ENCODE measurements around the gene CCDC85C.

DNA sequence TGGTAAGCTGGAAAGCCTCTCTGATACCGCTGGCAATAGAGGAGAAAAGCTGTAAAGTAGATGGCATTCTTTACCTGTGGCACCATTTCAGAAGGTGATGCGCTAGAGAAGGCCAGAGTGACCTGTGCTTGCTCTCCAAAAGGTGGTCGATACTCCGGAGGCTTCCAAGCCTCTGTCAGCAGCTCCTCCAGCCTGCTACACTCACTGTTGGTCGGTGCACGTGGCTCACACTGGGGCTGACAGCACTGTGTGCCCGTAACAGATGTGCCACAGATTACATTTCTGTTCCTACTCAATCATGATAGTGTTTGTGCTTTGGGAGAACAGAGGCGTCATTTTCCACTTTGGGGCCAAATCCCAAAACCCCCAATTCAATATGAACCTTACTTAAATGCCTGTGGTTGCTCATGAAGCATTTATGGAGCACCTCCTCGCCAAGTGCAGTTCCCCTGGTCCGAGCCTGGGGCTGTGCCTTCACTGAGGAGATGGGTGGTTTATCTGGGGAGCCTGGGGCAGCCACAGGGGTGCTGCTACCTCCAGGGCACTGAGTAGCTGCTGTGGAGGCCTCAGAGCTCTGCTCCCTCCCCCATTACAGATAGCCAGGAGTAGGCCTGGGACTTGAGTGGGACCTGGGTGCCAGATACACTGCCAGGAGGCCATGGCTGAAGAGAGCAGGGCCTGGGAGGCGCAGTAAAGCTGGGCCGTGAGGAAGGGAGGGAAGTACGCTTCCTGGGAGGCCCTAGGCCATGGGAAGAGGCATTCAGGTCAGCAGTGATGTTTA is 96.0 kb downstream of the CCDC85C start:
- no peak for TF ChIP-seq CTCF (IDR thresholded peaks at IDR 0.05)
- TF ChIP-seq POLR2A (IDR thresholded peaks at IDR 0.05) = no peak

Data from testis (tissue), 2 donors.